DMS114 treated with DMSO at 0.1 percent for 48 hours (cell line): ENCODE data around the gene TEX38.
A peak's percentile ranks its signal among the peaks of the same experiment; 100 is the strongest.
"Not testable (repeated sequence)": the region's sequence is repeated elsewhere in the genome, so short reads cannot be mapped to it uniquely, and the experiment has no call there.

Experiments
- DNase-seq: peaks from one replicate; lab custom pipeline; 2025; ENCODE audit not compliant: unreplicated experiment; lab: John Stamatoyannopoulos, UW

The TEX38 gene

GRCh38 chr1:46654698-46655097, 17.0 kb upstream of the TEX38 start:
- not testable (repeated sequence) for DNase-seq

DNA sequence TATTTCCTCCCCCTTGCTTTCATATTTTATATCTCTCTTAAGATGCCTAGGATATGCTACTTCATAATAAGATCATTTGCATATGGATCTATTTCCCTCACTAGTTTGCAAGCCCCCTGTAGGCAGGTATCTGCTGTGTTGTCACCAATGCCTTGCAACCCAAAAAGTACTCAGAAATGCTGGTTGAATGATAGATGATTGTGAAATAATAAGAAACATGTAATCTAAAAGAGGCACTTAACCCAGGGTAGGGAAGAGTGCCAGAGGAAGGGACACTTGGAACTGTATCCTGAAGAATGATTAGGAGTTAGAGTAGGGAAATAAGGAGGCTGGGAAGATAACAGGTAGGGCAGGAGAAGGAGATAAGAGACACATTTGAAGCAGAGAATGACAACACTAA, 15.8 kb upstream of the TEX38 start:
- DNase-seq = no peak

- no peak for DNase-seq
Measured at GRCh38 chr1:46656643-46657042, 15.0 kb upstream of the TEX38 start.

DNA sequence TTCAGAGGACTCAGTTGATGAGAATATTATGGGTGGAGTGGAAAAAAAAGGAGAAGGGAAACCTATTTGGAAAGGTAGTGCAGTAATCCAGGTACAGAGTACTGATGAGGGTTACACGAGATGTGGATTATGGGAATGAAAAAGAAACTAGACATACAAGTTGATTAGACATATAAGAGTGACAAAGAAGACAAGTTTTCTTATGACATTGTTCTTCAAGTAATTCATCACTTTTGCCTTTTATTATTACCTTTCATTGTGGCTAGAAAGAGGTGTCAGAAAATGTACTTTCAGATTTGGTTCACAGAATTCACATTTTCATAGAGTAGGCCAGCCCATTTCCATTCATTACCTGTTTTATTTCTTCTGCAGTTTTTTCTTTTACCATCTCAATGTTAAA, 13.9 kb upstream of the TEX38 start:
- DNase-seq = no peak

GRCh38 chr1:46659307-46659870, 12.3 kb upstream of the TEX38 start:
- DNase-seq = no peak

- DNase-seq = not testable (repeated sequence)
Measured at GRCh38 chr1:46660116-46660515, 11.5 kb upstream of the TEX38 start.

DNA sequence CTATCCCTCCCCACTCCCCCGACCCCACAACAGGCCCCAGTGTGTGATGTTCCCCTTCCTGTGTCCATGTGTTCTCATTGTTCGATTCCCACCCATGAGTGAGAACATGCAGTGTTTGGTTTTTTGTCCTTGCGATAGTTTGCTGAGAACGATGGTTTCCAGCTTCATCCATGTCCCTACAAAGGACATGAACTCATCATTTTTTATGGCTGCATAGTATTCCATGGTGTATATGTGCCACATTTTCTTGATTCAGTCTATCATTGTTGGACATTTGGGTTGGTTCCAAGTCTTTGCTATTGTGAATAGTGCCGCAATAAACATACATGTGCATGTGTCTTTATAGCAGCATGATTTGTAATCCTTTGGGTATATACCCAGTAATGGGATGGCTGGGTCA, 8.7 kb upstream of the TEX38 start:
- DNase-seq = not testable (repeated sequence)

GRCh38 chr1:46665983-46666382, 5.7 kb upstream of the TEX38 start:
- no peak for DNase-seq

DNA sequence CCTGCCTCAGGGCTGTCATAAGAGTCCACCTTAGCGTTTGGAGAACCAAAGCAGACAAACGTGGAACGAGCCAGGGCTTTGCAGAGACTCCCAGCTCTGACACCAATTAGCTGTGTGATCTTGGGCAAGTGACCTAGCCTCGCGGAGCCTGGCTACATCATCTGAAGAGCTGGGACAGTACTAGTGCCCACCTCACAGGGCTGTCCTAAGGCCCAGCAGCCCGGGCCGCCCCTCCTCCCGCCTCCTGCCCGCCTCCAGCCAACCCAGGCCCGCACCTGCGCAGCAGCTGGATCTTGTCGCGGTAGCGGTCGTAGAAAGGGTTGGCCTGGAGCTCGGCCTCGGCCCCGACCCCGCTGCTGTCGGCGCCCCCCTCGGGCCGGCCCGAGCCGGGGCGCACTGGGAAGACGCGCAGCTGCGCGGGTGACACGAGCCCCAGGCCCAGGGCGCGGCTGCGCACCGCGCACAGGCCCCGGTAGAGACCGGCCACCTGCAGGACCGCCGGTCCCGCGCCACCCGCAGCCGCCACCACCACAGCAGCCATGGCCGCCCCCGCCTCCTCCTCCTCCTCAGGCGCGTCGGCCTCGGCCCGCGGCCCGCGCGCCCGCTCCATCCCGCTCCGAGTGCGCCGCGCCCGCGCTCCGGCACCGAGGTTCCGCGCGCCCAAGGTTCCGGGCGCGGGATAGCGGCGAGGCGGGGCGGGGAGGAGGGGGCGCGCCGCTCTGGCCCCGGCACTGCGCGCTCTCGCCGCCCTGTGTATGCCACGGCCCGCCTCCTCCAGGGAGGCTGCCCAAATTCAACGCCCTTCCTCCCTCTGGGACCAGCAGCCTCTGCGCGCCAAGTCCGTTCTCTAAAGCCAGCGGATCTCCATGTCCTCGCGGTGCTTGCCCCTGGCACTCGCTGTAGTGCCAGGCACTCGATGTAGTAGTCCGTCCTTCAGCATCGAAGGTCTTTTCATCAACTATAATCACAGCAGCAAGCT, 3.6 kb upstream of the TEX38 start, which contains the start of gene ATPAF1:
ATPAF1 (minus strand) TSS at position 583 of the 979 bp plus-strand sequence; CDS start at position 541, 42 bp downstream.
- peak; percentile 62 for DNase-seq

DNA sequence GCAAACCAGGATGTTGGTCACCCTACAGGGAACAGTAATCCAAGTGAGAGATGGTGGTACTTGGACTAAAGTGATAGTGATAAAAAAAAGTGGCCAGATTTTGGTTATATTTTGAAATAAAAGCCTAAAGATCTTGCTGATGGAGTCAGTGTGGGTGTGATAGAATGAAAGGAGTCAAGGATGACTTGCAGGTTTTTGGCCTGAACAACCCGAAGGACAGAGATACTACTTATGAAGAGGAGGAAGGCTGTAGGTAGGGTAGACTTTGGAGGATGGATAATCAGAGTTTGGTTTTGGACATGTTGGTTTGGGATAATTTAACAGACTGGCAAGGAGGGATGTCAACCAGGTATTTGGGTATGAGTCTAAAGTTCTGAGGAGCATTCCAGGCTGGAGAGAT, 1.5 kb upstream of the TEX38 start:
- DNase-seq = no peak

DNA sequence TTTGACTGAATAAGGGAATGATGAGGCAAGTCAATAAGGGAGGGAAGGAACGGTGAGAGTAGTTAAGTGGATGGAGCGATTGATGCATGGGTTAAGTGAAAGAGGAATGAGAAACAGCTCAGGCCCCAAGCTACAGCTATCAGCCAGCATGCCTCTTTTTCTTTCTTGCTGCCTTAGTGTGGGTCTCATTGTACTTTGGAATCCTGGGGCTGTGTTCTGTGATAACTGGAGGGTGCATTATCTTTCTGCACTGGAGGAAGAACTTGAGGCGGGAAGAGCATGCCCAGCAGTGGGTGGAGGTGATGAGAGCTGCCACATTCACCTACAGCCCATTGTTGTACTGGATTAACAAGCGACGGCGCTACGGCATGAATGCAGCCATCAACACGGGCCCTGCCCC, 1.0 kb downstream of the TEX38 start:
- no peak for DNase-seq

DNA sequence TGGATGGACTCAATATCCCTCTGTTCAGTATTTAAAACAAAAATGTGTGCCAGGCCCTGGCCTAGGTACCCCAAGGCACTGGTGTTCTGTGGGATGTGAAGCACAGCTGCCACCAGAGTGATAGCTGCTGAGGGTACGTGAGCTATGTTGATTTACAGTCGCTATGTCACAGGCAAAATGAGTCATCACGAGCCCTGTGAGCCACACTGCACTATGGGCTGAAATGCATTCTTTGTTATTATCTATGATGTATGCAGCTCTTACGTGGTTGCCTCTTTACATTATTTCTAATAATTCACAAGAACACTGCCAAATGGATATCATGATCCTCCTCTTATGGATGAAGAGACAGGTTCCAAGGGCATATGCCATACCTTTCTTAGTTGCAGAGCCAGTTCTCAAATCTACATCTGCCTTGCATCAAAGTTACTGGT, 2.1 kb downstream of the TEX38 start:
- no peak for DNase-seq

GRCh38 chr1:46675549-46676314, 4.1 kb downstream of the TEX38 start:
- DNase-seq = no peak

- no peak for DNase-seq
Measured at GRCh38 chr1:46676531-46676930, 4.9 kb downstream of the TEX38 start.

GRCh38 chr1:46677339-46677738, 5.7 kb downstream of the TEX38 start:
- no peak for DNase-seq

DNA sequence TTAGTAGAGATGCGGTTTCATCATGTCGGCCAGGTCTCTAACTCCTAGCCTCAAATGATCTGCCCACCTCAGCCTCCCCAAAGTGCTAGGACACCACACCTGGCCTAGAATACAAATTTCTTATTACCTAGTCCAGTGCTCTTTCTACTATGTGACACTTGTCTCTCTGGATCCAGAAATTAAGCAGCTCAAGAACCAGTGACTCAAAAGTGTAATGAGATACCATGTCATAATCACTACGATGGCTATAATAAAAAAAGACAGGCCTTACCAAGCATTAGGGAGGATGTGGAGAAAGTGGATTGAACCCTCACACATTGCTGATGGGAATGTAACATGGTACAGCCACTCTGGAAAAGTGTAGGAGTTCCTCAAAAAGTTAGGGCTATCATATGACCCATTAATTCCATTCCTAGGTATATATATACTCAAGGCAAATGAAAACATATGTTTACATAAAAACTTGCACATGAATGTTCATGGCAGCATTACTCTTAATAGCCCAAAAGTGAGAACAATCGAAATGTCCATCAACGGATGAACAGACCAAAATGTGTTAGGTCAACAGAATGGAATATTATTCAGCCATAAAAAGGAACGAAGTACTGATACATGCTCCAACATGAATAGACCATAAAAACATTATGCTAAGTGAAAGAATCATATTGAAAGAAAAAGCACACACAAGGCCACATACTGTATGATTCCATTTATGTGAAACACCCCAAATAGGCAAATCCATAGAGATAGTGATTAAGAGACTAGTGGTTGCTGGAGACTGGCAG, 8.3 kb downstream of the TEX38 start:
- no peak for DNase-seq

GRCh38 chr1:46681333-46682034, 9.8 kb downstream of the TEX38 start:
- no peak for DNase-seq

- DNase-seq = no peak
Measured at GRCh38 chr1:46682064-46682463, 10.4 kb downstream of the TEX38 start.

- DNase-seq = no peak
Measured at GRCh38 chr1:46684670-46685069, 13.0 kb downstream of the TEX38 start.

GRCh38 chr1:46686255-46686654, 14.6 kb downstream of the TEX38 start:
- no peak for DNase-seq
